A673 (cell line): ENCODE measurements around the gene TRAP1.

Experiments used
- EZH2 ChIP-seq: fragments of 200-600 bp; sonication (generic); IDR thresholded peaks from 2 replicates; pipeline ENCODE4 v1.6.1; 2017; ENCODE audit warnings: borderline replicate concordance, low read depth, mild to moderate bottlenecking, mixed read lengths, antibody characterized with exemption, low read length; ENCODE audit not compliant: poor library complexity, severe bottlenecking
- TF ChIP-seq, protein P1 (sequence below): fragments of 300-800, 200-600 bp; sonication (generic); conservative IDR thresholded peaks from 2 replicates; pipeline ENCODE4 v1.5.1; 2017; ENCODE audit warnings: low read depth, mild to moderate bottlenecking, antibody characterized with exemption, low read length, moderate library complexity, mixed read lengths

- TF ChIP-seq, protein P1, sequence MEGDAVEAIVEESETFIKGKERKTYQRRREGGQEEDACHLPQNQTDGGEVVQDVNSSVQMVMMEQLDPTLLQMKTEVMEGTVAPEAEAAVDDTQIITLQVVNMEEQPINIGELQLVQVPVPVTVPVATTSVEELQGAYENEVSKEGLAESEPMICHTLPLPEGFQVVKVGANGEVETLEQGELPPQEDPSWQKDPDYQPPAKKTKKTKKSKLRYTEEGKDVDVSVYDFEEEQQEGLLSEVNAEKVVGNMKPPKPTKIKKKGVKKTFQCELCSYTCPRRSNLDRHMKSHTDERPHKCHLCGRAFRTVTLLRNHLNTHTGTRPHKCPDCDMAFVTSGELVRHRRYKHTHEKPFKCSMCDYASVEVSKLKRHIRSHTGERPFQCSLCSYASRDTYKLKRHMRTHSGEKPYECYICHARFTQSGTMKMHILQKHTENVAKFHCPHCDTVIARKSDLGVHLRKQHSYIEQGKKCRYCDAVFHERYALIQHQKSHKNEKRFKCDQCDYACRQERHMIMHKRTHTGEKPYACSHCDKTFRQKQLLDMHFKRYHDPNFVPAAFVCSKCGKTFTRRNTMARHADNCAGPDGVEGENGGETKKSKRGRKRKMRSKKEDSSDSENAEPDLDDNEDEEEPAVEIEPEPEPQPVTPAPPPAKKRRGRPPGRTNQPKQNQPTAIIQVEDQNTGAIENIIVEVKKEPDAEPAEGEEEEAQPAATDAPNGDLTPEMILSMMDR, result no peak; the same call in 1 of the 2 replicates
- no peak for TF ChIP-seq EZH2
These were observed 91.2 kb downstream of the TRAP1 start for GRCh38 chr16:3625911-3626732.
